Adipose tissue (tissue), 3 donors: ENCODE measurements around the gene EFL1. TPM values are rescaled to one million over a fixed set of nuclear protein-coding genes. Genes with fewer than 3 reads are reported as not detected.
"Not testable (repeated sequence)": the region's sequence is repeated elsewhere in the genome, so short reads cannot be mapped to it uniquely, and the experiment has no call there.

Experiments
- H3K27ac ChIP-seq: one replicate; pipeline ENCODE4 v1.5.1; 2013; ENCODE audit warnings: low read depth, low read length
- WGBS, 3 donors: extraction: QIAGEN DNeasy Blood & Tissue Kit; methylation state at CpG; one replicate each; pipeline ENCODE4 v1.1.7; 2013; 5-methylcytosine and 5-hydroxymethylcytosine counted together
- polyA plus RNA-seq, 3 donors: library from polyadenylated mRNA; stranded (reverse); fragments of 200-250 nt; gene quantifications; one replicate each; pipeline ENCODE4 v1.2.3, GENCODE V29; 2013
- donor health status: healthy with polysubstance abuse.
- donor health status: Bipolar disorder and iron deficiency.
- donor health status: healthy.

EFL1 gene
- polyA plus RNA-seq, 3 donors = 3.5 to 5.7 (median 5.6) TPM

DNA sequence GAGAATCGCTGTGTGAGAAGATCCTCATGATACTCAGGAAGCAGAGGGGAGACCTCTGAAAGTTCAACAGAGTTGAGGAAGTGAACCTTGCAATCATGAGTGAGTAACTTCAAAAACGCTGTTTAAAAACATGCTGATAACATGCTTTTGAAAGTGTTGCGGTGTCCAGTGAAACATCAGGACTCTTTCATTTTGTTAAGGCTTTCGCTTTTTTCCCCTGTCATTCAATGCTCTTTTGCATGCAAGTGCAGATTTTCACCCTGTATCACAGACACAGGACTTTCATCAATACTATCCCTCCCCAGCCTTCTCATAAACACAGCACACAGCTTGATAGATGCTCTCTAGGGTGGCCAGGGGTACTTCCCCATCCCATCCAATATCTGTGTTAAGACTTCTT, 23.9 kb upstream of the EFL1 start:
- WGBS, 3 donors = 54 to 78% (median 68%) methylated on average over 4 of the region's 4 CpGs
- not testable (repeated sequence) for H3K27ac ChIP-seq

DNA sequence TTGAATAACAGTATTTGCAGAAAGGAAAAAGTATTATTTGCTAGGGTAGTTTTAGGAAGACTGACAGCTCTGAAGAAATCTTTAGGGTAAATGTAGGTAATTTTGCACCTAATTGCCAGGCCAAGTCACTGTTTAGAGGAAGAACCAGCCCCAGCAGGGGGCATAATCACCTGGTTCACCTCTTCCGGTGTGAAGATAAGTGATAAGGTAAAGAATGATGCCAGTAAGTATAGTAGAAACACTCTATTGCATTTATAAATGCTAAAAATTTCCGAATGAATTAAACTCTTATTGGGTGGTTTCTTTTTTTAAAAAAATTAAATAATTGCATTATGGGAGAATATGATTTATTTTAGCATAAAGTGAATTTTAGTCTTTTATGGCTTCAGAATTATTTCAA, 21.8 kb upstream of the EFL1 start:
- WGBS, 3 donors = 76 to 86% (median 81%) methylated on average over 1 of the region's 2 CpGs
- H3K27ac ChIP-seq = not testable (repeated sequence)

DNA sequence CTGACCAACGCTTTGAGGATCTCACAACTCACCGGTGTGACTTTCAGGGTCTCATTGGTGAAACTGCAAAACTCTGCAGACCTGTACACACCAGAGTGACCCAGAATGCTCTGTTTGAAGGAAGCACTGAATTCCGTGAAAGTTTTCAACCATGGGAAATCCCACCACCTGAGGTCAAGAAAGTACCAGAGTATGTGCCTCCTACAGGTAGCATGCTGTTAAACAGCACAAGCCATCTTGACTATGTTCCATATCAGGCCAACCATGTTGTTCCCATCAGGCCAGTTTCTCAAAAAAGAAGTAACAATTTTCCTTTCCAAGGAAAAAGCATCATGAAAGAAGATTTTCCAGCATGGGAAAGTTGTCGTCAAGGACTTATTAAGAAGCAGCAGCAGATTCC, 19.9 kb upstream of the EFL1 start:
- WGBS, 3 donors = 83 to 89% (median 87%) methylated on average over 4 of the region's 4 CpGs
- not testable (repeated sequence) for H3K27ac ChIP-seq

DNA sequence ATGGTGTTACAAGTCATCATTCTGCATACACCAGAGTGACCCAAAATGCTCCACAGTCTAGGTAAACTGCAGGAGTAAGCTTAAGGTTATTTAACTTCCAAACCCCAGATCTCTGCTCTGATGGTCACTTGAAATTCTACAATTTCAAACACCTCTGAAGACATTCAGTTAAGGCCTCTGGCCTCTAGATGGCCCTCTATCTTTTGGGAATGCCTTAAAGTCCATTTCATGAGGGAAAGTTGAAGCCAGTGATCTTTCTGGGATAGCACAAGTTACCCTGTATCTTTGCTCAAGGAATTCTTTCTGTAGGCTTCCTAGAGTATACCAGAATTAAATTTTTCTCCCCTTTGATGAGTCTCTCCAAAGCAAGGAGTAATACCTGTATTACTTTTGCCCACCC, 18.7 kb upstream of the EFL1 start:
- not testable (repeated sequence) for H3K27ac ChIP-seq

DNA sequence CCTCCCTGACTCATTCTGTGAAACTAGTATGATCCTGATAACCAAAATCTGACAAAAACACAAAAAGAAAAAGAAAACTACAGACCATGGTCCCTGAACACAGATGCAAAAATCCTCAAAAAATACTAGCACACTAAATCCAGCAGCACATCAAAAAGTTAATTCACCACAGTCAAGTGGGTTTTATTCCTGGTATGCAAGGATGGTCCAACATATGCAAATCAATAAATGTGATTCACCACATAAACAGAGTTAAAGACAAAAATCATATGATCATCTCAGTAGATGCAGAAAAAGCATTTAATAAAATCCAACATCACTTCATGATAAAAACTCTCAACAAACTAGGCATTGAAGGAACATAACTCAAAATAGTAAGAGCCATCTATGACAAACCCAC, 12.9 kb upstream of the EFL1 start:
- H3K27ac ChIP-seq = no peak overlapping the region

DNA sequence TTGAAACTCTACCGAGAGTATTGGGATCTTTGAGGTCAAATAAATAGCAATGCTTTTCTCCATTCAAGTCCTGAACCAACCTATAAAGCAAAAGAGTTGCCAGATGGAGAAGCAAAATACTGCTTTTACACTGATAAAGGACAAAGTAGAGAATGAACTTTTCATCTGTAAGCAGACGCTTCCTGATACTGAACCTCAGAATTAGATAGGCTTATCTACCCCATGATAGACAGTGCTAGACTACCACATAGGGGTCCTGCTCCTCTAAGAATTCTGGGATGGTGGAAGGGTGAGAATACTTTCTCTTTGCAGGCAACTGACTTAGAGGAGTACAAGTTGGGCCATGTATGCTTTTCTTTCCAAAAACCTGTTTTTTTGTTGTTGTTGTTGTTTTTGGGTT, 9.6 kb upstream of the EFL1 start:
- 80 to 95% (median 84%) methylated on average over 2 of the region's 2 CpGs for WGBS, 3 donors
- no peak overlapping the region for H3K27ac ChIP-seq

DNA sequence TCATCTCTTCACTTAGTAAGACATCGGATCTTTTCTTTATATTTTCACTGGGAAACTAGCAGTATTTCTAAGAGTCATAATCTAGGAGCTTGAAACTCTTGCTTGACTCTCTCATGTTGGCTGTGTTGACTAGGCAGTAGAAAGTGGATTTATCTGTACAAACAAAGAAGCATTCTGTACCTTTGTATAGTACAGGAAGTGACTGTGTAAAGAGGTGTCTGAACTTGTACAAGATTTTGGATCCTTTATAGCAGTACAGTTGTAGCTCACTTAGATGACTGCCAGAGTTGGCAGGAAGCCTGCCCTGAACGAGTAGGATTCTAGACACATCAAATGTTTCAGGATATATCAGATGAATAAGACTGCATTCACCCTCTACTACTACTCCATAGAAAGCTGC, 5.9 kb upstream of the EFL1 start:
- 48 to 75% (median 58%) methylated on average over 2 of the region's 2 CpGs for WGBS, 3 donors
- not testable (repeated sequence) for H3K27ac ChIP-seq

DNA sequence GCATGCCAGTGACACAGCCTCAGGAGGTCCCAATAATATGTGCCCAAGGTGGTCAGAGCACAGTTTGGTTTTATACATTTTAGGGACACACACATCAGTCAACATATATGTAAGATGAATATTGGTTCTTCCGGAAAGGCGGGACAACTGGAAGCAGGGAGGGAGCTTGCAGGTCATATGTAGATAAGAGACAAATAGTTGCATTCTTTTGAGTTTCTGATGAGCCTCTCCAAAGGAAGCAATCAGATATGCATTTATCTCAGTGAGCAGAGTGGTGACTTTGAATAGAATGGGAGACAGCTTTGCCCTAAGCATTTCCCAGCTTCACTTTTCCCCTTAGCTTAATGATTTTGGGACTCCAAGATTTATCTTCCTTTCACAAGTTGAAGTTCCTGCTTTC, 4.6 kb upstream of the EFL1 start:
- not testable (repeated sequence) for H3K27ac ChIP-seq
- WGBS, 3 donors = 76 to 83% (median 80%) methylated on average over 2 of the region's 2 CpGs

DNA sequence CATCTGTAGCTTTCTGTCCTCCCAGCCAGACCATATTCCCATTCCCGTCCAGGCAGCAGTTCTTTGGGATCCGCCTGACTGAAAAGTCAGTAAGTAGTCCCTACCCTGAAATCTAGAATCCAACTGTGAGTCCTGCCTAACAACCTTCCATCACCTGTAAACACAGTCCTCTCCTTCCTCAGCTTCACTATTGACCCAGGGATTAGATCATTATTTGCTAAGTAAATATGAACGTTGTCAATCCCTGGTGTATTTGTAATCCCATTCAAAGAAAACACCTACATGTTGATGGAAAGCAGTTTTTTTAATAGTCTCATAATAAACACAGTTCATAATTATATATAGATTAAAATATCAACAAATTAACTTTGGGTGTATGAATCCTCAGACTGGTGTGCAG, 816 bp upstream of the EFL1 start:
- 18 to 42% (median 36%) methylated on average over 3 of the region's 3 CpGs for WGBS, 3 donors
- H3K27ac ChIP-seq = no peak overlapping the region

DNA sequence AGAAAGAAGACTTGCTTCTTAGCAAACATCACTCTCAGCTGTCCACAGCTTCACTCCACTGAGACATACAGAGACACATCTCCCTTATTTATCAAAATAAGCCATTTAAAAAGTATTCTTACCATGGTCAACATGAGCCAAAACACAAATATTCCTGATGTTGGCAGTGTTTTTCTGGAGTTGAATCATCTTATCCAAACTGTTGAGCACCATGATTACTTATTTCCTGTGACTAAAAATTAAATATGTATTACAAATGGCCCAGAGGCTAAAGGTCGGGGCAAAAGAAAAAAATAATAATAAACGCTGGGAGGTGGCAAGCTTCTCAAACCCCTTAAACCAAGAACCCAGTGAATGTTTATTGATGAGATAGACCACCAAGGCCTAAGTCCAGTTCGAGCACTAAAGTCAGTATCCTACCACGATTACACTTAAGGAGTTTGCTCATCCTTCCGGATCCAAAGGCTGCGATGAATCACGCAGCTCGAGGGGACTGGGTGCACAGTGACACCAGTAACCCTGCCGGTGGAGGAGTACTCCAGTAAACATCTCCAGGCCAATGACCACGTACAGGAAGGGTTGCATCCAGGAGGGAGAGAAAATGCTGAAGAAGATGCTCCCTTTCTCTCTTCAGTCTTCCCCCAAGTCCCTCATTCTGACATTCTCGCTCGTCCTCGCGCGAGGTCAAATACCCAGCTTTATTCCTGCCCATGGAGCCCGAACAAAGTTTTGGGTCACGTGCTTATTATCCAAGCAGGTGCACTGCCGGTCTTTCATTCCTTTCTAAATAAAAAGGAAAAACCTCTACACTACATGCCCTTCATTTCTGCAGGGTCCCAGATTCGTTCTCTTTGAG, 740 bp downstream of the EFL1 start:
- H3K27ac ChIP-seq = not testable (repeated sequence)
- WGBS, 3 donors = 3 to 6% (median 6%) methylated on average over 19 of the region's 19 CpGs

DNA sequence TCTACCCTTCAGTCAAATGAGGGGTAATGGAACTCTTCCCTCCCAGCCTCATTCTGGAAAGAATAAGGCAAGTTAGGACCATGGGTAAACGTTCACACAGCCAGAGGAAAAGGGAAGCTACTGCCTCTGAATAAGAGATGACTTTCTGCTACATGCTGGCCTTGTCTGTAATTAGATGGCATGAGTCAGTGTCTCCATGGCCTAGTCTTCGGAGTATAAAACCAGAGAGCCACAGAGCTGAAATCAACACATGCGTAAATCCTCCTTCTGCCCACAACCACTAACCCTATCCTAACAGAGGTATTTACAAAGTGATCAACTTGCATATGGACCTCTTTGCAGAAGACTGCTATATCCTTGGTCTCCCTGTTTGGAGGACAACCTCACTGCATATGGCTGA, 14.3 kb downstream of the EFL1 start:
- H3K27ac ChIP-seq = not testable (repeated sequence)
- WGBS, 3 donors = 71 to 91% (median 89%) methylated on average over 3 of the region's 3 CpGs

DNA sequence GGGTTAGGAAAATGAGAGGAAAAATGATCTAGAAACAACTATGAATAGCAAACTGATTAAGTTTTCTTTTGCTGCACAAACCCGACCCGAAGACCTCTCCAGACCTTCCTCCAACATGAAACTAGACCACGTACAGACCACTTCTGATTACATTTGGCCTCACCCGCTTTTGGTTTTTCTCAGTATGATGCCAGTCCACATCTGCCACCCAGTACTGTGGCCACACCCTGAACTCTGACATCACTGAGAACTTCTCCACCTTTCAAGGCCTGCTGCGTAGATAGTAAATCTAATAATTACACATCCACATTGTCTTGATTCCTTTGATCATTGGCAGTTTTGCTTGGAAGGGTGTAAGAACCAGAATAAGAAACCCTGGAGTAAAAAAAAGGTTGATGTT, 16.6 kb downstream of the EFL1 start:
- 93 to 97% (median 94%) methylated on average over 5 of the region's 5 CpGs for WGBS, 3 donors
- H3K27ac ChIP-seq = not testable (repeated sequence)

DNA sequence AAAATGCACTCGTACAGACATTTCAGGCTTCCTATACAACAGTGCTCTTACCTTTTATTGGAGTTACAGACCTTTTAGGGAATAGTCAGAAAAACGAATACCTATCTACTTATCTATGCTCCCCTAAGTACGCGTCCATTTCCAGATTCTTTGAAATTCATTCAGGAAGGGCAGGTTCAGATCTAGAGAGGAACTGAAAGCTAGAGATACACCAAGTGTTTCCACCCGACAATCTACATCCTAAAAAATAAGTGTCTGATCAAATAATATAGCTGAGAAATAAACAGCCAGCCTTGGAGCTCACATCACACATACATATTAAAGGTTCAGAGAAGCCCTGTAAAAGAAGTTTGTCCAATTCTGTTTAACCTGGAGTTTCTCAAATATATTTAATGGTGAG, 18.9 kb downstream of the EFL1 start:
- H3K27ac ChIP-seq = not testable (repeated sequence)
- WGBS, 3 donors = 72 to 96% (median 73%) methylated on average over 3 of the region's 5 CpGs

DNA sequence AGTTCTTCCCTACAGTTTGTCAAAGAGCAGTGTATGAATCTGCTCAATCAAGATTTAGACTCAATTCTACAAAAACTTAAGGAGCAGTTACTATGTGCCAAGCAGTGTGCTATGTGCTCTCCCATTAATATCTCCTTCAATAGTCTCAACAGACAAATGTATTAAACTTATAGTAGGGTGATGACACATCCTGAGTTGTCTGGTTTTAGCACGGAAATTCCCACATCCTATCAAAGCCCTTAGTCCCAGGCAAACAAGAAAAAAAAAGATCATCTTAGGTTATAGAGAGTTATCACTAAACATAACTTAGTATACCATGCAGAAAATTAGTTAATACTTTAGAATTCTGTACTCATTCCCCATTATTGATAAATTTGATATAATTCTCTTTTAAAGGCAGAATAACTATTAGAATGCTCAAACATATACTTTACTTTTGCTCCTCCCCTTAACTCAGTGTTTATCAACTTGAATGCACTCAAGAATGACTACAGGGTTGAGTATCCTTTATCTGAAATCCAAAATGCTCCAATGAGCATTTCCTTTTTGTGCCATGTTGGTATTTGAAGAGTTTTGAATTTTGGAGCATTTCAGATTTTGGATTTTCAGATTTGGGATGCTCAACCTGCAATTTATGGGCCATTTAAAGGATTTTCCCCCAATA, 20.6 kb downstream of the EFL1 start:
- H3K27ac ChIP-seq = not testable (repeated sequence)
- WGBS, 3 donors = 82 to 89% (median 84%) methylated on average over 1 of the region's 1 CpG

DNA sequence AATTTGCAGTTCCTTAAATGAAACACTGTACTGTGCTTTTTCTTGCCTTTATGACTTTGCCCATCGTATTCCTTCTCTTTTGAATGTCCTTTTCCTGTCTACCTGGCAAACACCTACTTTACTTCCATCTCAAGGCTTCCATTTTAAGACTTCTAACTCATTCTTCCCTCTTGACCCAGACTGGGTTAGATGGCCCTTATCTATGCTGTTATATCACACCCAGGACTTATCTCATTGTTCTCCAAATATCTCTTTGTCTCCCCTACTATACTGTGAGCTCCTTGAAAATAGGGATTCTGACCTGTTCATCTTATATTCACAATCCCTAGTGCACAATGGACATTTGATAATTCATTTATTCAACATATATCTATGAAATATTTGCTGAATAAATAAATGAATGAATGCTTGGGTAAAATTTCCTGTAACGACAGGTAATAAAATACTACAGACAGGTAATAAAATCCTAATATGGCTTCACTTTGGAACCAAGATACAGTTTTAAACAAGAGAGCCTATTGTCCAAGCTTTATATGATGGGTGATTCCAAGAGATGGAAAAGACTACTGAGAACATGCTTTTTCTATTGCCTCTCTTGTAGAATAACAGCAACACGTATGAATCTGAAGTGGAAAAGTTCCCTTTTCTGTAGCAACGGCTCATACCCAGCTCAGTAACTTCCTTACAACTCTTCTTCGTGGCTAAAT, 22.7 kb downstream of the EFL1 start:
- 87 to 94% (median 92%) methylated on average over 5 of the region's 5 CpGs for WGBS, 3 donors
- H3K27ac ChIP-seq = no peak overlapping the region

DNA sequence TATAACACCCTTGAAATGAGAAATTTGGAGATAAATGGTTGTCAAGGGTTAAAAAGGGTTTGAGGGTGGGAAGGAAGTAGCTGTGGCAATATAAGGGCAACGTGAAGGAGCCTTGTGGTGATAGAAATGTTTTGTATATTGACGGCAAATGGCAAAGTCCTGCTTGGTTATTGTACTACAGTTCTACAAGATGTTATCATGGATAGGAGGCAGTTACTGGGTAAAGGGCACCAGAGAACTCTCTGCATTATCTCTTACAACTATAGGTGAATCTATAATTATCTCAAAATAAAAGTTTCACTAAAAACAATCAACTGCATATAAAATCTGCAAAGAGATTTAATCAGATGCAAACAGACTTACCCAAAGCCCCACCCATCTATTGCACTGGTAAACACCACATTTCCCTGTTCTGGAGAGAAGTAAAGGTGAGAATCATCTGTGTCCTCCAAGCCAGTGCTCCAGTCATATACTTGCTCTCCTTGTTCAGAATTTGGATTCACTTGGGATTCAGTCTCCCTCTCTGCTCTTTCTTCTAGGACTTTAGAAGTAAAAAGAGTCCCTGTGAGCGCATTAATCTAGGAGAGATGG, 24.5 kb downstream of the EFL1 start:
- WGBS, 3 donors = 41 to 56% (median 41%) methylated on average over 2 of the region's 3 CpGs
- not testable (repeated sequence) for H3K27ac ChIP-seq

DNA sequence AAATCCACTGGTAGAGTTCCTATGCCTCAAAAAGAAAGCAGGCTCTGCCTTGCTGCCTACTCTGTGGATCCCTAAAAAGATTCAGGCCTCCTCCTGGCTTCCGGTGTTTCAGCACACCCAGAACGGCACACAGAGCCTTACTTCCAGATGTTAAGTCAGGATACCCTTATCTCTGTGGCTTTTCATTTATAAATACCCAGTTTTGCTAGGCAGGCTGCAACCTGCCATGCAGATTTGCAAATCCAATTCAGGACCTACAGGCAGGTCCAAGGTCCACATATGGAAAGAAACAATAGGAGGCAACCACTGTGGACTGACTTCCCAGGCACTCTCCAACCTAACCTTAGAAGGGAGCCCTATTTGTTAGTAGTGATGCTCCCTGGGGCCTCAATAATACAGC, 30.7 kb downstream of the EFL1 start:
- no peak overlapping the region for H3K27ac ChIP-seq
- WGBS, 3 donors = 58 to 95% (median 89%) methylated on average over 2 of the region's 2 CpGs

DNA sequence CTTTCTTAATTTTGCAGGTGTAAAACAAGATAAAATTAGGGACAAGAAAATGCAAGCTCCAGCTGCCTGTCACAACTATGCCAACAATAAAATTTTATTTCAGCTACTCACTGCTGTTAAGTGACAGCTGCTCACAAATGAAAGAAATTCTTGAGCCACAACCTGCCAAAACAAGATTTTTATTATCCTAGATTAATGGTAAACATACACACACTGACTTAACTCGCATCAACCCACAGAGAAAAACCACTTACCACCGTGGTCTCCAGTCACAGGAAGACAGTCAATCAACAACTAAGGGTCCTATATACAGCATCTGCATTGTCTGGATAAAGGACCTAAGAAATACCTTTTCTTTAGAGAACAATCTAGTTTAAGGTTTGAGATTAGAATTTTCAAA, 31.3 kb downstream of the EFL1 start:
- H3K27ac ChIP-seq = no peak overlapping the region
- WGBS, 3 donors = 54 to 75% (median 60%) methylated on average over 2 of the region's 2 CpGs

DNA sequence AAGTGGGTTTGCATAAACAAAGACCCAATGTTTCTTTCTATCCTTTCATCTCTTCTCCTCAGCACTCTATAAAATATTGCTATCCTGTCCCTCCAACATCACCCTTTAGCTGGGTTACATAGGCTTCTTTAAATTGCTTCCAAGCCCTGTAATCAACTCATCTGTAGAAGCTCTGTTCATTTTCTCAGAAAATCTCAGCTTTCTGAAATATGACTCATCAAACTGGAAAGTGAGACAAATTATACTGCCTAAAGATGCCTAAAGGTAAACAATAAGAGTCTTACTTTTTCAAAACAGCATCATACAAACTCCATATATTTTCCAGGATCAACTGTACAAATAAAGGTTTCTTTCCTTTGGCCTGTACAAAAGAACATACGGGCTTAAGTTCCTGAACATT, 33.8 kb downstream of the EFL1 start:
- WGBS, 3 donors = 92 to 95% (median 94%) methylated on average over 1 of the region's 1 CpG

More for the DNA sequence above, 33.8 kb downstream of the EFL1 start:
- H3K27ac ChIP-seq = no peak overlapping the region
